ENCODE data around the gene ALX3. TPM values are rescaled to one million over a fixed set of nuclear protein-coding genes. Genes with fewer than 3 reads are reported as not detected.
A peak's percentile ranks its signal among the peaks of the same experiment; 100 is the strongest.

Gene ALX3
- total RNA-seq = not detected
- long read RNA-seq = 0 reads

DNA sequence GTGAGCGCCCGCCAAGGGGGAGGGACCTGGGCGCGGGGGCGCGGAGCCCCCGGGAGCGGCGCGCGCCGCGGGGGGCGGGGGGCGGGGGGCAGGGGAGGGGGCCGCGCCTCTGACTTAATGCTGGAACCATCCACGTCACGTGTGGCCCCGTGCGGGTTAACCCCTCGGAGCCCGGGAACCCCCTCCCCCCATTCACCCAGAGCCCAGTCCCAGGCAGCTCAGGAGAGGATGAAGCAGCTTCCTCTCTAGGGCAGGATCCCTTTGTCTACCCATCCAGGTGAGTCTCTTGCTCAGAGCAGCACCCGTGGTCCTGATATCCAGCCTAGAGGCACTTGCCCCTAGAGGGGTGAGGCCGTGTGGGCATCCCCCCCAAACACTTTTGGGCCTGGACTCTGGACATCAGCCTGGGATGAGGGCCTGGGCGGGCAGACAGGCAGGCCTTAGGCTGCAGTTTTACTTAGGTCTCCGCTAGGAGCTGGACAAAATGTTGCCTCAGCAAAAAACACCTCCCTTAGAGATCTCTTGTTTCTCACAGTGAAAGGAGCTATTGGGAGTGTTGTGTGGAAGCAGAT is at the start of gene ALX3:
ALX3 (minus strand) TSS at position 2 of the 572 bp plus-strand sequence. CDS start 60 bp downstream, outside the sequence.
- DNase-seq = no peak

DNA sequence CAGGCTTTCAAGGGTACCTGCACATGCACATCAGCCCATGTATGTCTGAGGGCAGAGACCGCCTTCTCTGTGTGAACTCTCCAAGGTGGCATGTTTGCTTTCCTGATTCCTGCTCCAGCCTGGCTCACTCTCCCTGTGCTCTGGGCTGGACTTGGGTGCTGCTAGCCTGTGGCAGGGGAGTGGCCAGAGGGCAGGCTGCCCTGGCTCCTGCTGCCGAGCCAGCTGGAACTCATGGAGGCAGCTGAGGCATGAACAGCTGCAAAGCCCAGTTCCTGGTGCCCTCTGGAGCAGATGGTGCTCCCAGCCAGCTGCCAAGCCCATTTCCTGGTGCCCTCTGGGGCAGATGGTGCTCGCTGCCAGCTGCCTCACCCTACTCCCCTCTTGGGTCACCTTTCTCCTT is 49.4 kb upstream of the ALX3 start:
- ATAC-seq (no peak), DNase-seq (no peak)
- no peak for TF ChIP-seq POLR2A (IDR thresholded peaks at IDR 0.05)
- TF ChIP-seq, protein P1, sequence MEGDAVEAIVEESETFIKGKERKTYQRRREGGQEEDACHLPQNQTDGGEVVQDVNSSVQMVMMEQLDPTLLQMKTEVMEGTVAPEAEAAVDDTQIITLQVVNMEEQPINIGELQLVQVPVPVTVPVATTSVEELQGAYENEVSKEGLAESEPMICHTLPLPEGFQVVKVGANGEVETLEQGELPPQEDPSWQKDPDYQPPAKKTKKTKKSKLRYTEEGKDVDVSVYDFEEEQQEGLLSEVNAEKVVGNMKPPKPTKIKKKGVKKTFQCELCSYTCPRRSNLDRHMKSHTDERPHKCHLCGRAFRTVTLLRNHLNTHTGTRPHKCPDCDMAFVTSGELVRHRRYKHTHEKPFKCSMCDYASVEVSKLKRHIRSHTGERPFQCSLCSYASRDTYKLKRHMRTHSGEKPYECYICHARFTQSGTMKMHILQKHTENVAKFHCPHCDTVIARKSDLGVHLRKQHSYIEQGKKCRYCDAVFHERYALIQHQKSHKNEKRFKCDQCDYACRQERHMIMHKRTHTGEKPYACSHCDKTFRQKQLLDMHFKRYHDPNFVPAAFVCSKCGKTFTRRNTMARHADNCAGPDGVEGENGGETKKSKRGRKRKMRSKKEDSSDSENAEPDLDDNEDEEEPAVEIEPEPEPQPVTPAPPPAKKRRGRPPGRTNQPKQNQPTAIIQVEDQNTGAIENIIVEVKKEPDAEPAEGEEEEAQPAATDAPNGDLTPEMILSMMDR (IDR thresholded peaks at IDR 0.05) = no peak
- H3K4me1 ChIP-seq = no peaks in the 10 kb centered on the region
- peaks cover 0 to 3% (median 0%) of the 10 kb centered on the region in 4 donors for H3K9me3 ChIP-seq
- no peaks in the 10 kb centered on the region for H3K27me3 ChIP-seq
- WGBS (ENCODE audit: insufficient coverage, low coverage, low lambda C conversion rate, missing lambda C conversion rate) = 36% methylated on average over 1 of the region's 3 CpGs
- no peak overlapping the region for H3K27ac ChIP-seq
- intact Hi-C loops (cut with DNase I) = no loop called here
- H3K4me3 ChIP-seq = no peak overlapping the region
- no peaks in the 10 kb centered on the region for H3K36me3 ChIP-seq

More for the DNA sequence above, at the start of gene ALX3:
- intact Hi-C loops (cut with DNase I) = no loop called here
- Histone ChIP-seq H3K27ac (no peak within 1 kb of the TSS), H3K9me3 (no peaks in the 10 kb centered on the region), H3K4me1 (peaks cover 0 to 8% (median 0%) of the 10 kb centered on the region in 4 donors), H3K4me3 (no peak within 1 kb of the TSS), H3K27me3 (peaks cover 23 to 40% of the 10 kb centered on the region in 2 donors), H3K36me3 (no peaks in the 10 kb centered on the region)
- no CpG with 5 or more reads among the region's 27 CpGs for WGBS (ENCODE audit: insufficient coverage, low coverage, low lambda C conversion rate, missing lambda C conversion rate)
- ATAC-seq = no peak
- no peak for TF ChIP-seq POLR2A (IDR thresholded peaks at IDR 0.05)
- TF ChIP-seq, protein P1 (IDR thresholded peaks at IDR 0.05) = no peak

DNA sequence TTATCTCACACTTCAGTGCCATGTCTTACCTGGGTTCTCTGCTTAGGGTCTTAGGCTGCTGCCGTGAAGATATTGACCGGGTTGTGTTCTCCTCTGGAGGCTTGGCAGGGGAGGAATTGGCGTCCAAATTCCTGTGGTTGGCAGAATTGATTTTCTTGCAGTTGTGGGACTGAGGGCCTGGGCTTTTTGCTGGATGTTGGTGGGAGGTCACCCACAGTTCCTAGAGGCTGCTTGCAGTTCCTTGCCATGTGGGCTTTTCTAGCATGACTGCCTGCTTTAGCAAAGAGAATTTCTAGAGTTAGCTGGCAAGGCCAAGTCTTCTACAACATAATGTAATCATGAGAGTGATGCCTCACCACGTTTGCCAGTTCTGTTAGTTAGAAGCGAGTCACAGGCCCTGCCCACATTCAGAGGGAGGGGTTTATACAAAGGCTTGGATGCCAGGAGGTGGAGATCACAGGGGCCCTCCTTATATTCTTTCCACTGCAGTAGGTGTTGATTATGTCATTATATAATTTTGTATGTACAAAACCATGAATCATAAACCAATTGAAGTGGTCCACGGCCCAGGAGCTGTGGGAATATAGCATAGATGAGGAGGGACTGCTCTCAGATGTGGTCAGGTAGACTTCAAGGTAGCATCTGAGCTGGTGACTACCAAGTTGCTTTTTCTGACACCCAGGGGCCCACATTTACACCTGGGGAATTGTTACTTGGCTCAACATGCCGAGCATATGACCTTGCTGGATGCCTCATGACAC is 48.3 kb upstream of the ALX3 start:
- H3K4me1 ChIP-seq = no peaks in the 10 kb centered on the region
- H3K9me3 ChIP-seq = peaks cover 0 to 3% (median 0%) of the 10 kb centered on the region in 4 donors

DNA sequence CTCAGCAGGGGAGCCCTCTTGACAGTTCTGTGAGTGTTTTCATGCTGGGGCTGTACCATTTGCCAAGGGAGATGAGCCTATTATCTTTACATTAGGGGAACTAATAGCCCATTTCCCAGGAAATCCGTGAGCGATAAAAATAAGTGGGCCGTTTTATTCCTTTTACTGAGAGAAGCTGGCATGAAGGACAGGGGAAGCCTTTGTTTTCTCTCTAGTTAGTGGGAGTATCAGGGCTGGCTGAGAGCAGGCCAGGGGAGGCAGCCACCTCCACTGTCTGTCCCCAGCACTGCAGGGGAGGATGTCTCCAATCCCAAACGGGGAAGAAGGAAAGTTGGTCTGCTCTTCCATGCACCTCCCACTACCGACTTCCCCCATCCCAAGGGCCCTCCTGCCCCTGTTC is 44.3 kb upstream of the ALX3 start:
- H3K4me3 ChIP-seq = no peak overlapping the region
- no peaks in the 10 kb centered on the region for H3K9me3 ChIP-seq
- intact Hi-C loops (cut with DNase I) = no loop called here
- H3K4me1 ChIP-seq = no peaks in the 10 kb centered on the region
- no peaks in the 10 kb centered on the region for H3K36me3 ChIP-seq
- ATAC-seq (no peak), DNase-seq (peak in 1 of 3 donors; percentile 20)
- WGBS (ENCODE audit: insufficient coverage, low coverage, low lambda C conversion rate, missing lambda C conversion rate) = 51% methylated on average over 3 of the region's 5 CpGs
- TF ChIP-seq, protein P1 (IDR thresholded peaks at IDR 0.05) = no peak
- no peak for TF ChIP-seq POLR2A (IDR thresholded peaks at IDR 0.05)
- H3K27me3 ChIP-seq = no peaks in the 10 kb centered on the region
- H3K27ac ChIP-seq = no peak overlapping the region

More for the DNA sequence above, 48.3 kb upstream of the ALX3 start:
- no peak overlapping the region for H3K27ac ChIP-seq
- H3K4me3 ChIP-seq = no peak overlapping the region
- ATAC-seq (no peak), DNase-seq (no peak)
- no peak for TF ChIP-seq POLR2A (IDR thresholded peaks at IDR 0.05)
- TF ChIP-seq, protein P1 (IDR thresholded peaks at IDR 0.05) = no peak
- intact Hi-C loops (cut with DNase I) = no loop called here
- H3K36me3 ChIP-seq = no peaks in the 10 kb centered on the region
- H3K27me3 ChIP-seq = no peaks in the 10 kb centered on the region
- WGBS (ENCODE audit: insufficient coverage, low coverage, low lambda C conversion rate, missing lambda C conversion rate) = 54% methylated on average over 6 of the region's 7 CpGs

All from right lobe of liver (tissue), 6 donors.